ENCODE data around the gene RPS6KA4. TPM values are rescaled to one million over a fixed set of nuclear protein-coding genes. Genes with fewer than 3 reads are reported as not detected.

Gene RPS6KA4
- total and polyA plus RNA-seq, 2 of the 13 experiments (the other 11 are each of a cell fraction or from before 2014, with no cell fraction given): 8.9 to 14.2 TPM

- Histone ChIP-seq H3K4me3 (replicated peaks in 1 of 3; ENCODE audit: insufficient read depth in 1 of 3, low read depth in 2 of 3, low read length in 3 of 3) (no peak overlapping the region), H3K27ac (ENCODE audit: extremely low read length, insufficient read depth, low read length) (no peak overlapping the region), H3K4me1 (ENCODE audit: insufficient read depth, low read length) (peaks cover 6% of the 10 kb centered on the region; the same call in 1 of the 2 replicates), H3K27me3 (ENCODE audit: control insufficient read depth in 1 of 2, insufficient read depth in 2 of 2, low read length in 2 of 2) (no peaks in the 10 kb centered on the region; a peak in 1 of 5 replicates), H3K36me3 (replicated peaks in 1 of 2; ENCODE audit: control insufficient read depth in 1 of 2, insufficient read depth in 2 of 2, low read length in 2 of 2) (peaks cover 0 to 9% of the 10 kb centered on the region in 2 experiments; a peak in 2 of 5 replicates), H3K4me2 (ENCODE audit: low read depth, low read length) (no peak overlapping the region), H2AFZ (ENCODE audit: low read length) (no peak overlapping the region), H4K20me1 (ENCODE audit: insufficient read depth, low read length) (no peaks in the 10 kb centered on the region), H3K9me3 (ENCODE audit: low read length) (no peaks in the 10 kb centered on the region), H3K9ac (ENCODE audit: insufficient read depth, low read depth, low read length) (no peak overlapping the region), H3K79me2 (ENCODE audit: insufficient read depth, low read length) (no peaks in the 10 kb centered on the region)
- in situ Hi-C loops (cut with HindIII; ENCODE audit: extremely low pct_ligation_motif_present, low pct_unique_long_range_greater_than_20kb) (no loop called here), intact Hi-C loops (cut with micrococcal nuclease; ENCODE audit: unreplicated experiment) (no loop called here)
- no TSS peak for BruUV-seq (replicated peaks)
- TF ChIP-seq ZNF704 (CRISPR knock-in tag; IDR thresholded peaks at IDR 0.05; ENCODE audit: borderline replicate concordance) (no peak), CENPT (CRISPR knock-in tag; IDR thresholded peaks at IDR 0.05; ENCODE audit: low read depth) (no peak), KLF12 (CRISPR knock-in tag; IDR thresholded peaks at IDR 0.05; ENCODE audit: borderline replicate concordance) (no peak), ZNF672 (CRISPR knock-in tag; IDR thresholded peaks at IDR 0.05) (no peak), ZNF432 (CRISPR knock-in tag; IDR thresholded peaks at IDR 0.05; ENCODE audit: borderline replicate concordance) (no peak), EEA1 (CRISPR knock-in tag; IDR thresholded peaks at IDR 0.05; ENCODE audit: borderline replicate concordance) (no peak), HIVEP1 (CRISPR knock-in tag; IDR thresholded peaks at IDR 0.05) (no peak), ZNF274 (CRISPR knock-in tag; IDR thresholded peaks at IDR 0.05) (no peak), KDM5B (CRISPR knock-in tag; IDR thresholded peaks at IDR 0.05; ENCODE audit: borderline replicate concordance) (no peak), CREB3 (CRISPR knock-in tag; IDR thresholded peaks at IDR 0.05) (no peak), SNAPC5 (CRISPR knock-in tag; IDR thresholded peaks at IDR 0.05; ENCODE audit: borderline replicate concordance) (no peak), ZKSCAN8 (CRISPR knock-in tag; IDR thresholded peaks at IDR 0.05; ENCODE audit: borderline replicate concordance) (no peak), FOXO4 (CRISPR knock-in tag; conservative IDR thresholded peaks at IDR 0.05) (no peak), HOXA7 (CRISPR knock-in tag; IDR thresholded peaks at IDR 0.05) (no peak), BRCA1 (CRISPR knock-in tag; IDR thresholded peaks at IDR 0.05) (no peak), SCMH1 (CRISPR knock-in tag; IDR thresholded peaks at IDR 0.05; ENCODE audit: borderline replicate concordance) (no peak), SIN3B (IDR thresholded peaks at IDR 0.05; ENCODE audit: low read length) (no peak), RORA (CRISPR knock-in tag; IDR thresholded peaks at IDR 0.05) (no peak), MYPOP (CRISPR knock-in tag; IDR thresholded peaks at IDR 0.05) (no peak)
- ChIA-PET CTCF (ENCODE audit: low intra/inter-chr PET ratio, low total read pairs) (no interaction called here), POLR2A (no interaction called here)
- 96% methylated on average over 19 of the region's 22 CpGs for WGBS (ENCODE audit: low lambda C conversion rate)
- ATAC-seq (no peak), DNase-seq (ENCODE audit: low spot score) (no peak), FAIRE-seq (no peak)
Measured at GRCh38 chr11:64371201-64371600, 12.2 kb downstream of the RPS6KA4 start.
